Hematopoietic multipotent progenitor cell treated with erythropoietin and hydrocortisone succinate and interleukin-3 and kit ligand, for 17 days (in vitro differentiated cells): ENCODE measurements around the gene MUC5AC.

Experiments used
- DNase-seq: peaks from one replicate; pipeline ENCODE4 v3.0.0-alpha.2; 2015; ENCODE audit warnings: low spot score

The MUC5AC gene

DNA sequence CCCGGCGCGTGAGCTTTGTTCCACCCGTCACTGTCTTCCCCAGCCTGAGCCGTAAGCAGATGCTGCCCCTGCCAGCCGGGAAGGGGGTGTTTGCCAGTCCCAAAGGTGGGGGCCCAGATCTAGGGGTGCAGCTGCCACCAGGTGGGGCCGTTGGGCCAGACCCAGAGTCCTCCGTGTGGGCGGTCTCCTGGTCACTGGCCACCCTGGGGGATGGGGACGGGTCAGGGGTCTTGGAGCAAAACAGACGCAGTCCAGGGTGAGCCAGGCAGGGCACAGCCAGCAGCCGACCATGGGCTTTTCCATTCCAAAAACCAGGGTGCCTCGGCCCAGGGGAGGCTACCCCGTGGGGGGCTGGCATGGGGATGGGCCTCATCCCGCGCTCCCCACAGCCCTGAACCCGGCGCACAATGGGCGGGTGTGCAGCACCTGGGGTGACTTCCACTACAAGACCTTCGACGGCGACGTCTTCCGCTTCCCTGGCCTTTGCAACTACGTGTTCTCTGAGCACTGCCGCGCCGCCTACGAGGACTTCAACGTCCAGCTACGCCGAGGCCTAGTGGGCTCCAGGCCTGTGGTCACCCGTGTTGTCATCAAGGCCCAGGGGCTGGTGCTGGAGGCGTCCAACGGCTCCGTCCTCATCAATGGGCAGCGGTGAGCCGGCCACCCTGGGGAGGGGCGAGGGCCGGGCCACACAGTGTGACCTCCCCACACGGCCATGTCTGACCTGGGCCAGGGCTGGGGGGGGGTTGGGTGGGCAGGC lies 68.7 kb downstream of the MUC5AC start:
- no peak for DNase-seq

DNA sequence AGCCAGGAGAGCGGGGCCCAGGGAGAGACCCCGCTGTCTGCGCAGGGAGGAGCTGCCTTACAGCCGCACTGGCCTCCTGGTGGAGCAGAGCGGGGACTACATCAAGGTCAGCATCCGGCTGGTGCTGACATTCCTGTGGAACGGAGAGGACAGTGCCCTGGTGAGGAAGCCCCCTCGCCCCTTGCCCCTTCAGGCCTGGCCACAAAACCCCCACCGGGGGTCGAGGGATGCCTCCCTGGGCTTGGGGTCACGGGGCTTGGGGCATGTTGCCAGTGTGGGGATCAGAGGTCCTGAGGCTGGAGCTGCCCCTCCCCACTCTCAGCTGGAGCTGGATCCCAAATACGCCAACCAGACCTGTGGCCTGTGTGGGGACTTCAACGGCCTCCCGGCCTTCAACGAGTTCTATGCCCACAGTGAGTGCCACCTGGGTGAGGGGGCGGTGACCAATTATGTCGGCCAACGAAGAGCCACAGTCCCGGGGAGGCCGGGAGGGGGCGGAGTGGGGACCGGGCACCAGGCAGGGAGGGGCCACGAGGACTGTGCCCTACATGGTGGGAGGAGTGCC lies 69.3 kb downstream of the MUC5AC start:
- no peak for DNase-seq

DNA sequence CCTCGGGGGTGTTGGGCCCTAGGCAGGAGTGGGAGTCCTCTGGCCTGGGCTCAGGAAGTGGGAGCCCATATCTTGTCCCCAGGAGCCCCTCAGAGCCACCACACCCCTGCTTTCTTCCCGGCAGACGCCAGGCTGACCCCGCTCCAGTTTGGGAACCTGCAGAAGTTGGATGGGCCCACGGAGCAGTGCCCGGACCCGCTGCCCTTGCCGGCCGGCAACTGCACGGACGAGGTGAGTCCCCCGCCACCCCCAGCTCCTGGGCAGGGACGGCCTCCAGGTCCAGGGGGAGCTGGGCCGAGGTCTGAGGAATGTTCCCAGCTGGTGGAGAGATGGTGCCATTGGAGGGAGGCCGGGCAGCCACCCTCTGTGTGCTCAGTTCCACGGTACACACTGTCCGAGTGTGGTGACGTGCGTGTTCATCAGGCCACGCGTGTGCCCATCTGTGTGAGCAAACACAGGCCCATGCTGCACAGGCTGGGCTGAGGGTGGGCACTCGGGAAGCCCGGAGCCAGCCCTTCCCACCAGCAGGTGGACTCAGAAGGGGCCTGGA lies 69.9 kb downstream of the MUC5AC start:
- no peak for DNase-seq

- no peak for DNase-seq
Observed at GRCh38 chr11:1228101-1228821, 70.5 kb downstream of the MUC5AC start.

GRCh38 chr11:1228921-1229451 lies 71.2 kb downstream of the MUC5AC start:
- no peak for DNase-seq

DNA sequence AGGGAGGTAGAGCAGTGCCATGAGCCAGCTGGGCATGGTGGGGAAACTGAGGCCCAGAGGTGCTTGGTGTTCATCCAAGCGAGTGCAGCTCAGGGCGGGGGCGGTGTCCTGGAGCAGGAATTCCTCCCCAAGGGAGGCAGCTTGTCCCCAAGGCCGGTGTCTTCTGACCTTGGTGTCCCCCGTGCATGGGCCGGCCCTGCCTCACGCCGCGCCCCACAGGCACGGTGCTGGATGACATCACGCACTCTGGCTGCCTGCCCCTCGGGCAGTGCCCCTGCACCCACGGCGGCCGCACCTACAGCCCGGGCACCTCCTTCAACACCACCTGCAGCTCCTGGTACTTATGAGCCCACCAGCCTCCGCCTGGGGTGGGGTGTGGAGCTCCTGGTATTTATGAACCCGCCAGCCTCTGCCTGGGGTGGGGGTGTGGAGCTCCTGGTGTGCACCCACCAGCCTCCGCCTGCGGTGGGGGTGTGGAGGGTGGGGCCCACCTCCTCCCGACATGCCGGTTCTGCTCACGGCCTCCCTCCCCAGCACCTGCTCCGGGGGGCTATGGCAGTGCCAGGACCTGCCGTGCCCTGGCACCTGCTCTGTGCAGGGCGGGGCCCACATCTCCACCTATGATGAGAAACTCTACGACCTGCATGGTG lies 71.8 kb downstream of the MUC5AC start:
- no peak for DNase-seq

DNA sequence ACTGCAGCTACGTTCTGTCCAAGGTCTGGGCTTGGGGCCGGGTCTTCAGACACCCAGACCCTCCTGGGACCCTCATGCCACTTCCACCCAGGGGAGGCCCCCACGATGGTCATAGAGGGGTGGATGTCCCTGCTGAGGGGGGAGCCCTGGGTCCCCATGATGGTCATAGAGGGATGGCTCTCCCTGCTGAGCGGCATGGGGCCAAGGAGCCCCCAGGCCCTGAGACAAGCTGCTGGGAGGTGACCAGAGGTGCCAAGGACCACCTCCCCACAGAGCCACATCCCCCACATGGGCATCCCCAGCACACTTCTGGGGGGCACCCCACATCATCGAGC lies 72.3 kb downstream of the MUC5AC start:
- DNase-seq, result no peak

DNA sequence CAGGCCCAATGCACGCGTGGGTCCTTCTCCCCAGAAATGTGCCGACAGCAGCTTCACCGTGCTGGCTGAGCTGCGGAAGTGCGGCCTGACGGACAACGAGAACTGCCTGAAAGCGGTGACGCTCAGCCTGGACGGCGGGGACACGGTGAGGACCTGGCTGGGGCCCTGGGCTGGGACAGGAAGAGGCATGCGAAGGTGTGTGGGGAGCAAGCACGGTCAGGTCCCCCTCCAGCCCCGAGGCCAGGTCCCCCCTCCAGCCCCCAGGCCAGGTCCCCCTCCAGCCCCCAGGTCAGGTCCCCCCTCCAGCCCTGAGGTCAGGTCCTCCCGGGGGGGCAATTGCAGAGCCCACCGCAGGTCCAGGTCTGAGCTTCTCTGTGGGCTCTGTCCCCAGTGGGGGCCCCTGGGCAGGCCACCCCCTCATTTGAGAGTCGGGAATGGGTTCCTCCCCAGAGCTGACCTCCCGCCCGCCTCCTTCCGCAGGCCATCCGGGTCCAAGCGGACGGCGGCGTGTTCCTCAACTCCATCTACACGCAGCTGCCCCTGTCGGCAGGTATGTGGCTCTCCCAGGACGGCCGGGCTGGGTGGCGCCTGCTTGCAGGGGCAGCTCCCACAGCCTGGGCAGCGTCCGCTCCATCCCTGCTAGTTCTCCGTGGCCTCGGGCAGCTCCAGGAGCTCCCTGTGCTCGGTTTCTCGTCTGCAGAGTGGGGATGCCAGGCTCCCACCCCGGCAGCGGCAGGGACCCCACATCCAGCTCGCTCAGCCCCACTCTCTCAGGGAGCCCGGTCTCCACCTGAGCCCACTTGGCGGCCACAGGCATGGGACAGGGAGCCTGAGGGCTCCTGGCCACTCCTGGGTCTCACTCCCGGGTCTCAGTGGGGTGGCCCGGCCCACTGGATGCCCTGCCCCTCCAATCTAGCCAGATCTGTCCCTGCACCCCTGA lies 73.0 kb downstream of the MUC5AC start:
- DNase-seq, result no peak

DNA sequence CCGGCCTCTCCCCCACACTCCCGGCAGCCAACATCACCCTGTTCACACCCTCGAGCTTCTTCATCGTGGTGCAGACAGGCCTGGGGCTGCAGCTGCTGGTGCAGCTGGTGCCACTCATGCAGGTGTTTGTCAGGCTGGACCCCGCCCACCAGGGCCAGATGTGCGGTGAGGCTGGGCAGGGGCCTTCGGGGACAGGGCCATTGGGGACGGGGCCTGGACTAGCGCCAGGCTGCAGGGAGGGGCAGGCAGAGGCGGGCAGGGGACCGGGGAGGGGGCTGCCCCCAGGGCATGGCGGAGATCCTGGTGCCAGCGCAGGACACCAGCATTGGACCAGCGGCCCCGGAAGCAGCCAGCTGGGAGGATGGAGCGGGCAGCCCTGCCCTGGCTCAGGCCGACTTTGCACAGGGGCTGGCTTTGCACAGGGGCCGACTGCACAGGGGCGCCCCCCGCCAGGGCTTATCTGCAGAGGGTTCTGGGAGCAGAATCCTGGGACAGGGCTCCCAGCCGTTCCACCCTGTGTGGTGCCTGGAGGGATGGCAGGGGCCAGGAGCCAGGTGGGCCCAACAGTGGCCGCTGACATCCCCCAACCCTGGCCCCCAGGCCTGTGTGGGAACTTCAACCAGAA lies 73.8 kb downstream of the MUC5AC start:
- no peak for DNase-seq

- DNase-seq, result no peak
Observed at GRCh38 chr11:1232021-1232882, 74.5 kb downstream of the MUC5AC start.

DNA sequence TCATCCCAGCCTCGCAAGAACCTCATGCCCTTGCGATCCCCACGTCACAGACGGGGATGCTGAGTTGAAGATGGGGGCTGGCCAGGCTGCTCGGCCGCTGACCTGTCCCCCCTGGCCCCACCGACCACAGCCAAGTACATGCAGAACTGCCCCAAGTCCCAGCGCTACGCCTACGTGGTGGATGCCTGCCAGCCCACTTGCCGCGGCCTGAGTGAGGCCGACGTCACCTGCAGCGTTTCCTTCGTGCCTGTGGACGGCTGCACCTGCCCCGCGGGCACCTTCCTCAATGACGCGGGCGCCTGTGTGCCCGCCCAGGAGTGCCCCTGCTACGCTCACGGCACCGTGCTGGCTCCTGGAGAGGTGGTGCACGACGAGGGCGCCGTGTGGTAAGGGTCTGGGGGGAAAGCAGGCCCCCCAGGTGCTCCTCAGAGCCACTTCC lies 75.1 kb downstream of the MUC5AC start:
- DNase-seq, result no peak

- DNase-seq, result no peak
Observed at GRCh38 chr11:1233351-1234053, 75.7 kb downstream of the MUC5AC start.

- DNase-seq, result no peak
Observed at GRCh38 chr11:1234054-1234720, 76.4 kb downstream of the MUC5AC start.

- no peak for DNase-seq
Observed at GRCh38 chr11:1234771-1235305, 77.1 kb downstream of the MUC5AC start.

DNA sequence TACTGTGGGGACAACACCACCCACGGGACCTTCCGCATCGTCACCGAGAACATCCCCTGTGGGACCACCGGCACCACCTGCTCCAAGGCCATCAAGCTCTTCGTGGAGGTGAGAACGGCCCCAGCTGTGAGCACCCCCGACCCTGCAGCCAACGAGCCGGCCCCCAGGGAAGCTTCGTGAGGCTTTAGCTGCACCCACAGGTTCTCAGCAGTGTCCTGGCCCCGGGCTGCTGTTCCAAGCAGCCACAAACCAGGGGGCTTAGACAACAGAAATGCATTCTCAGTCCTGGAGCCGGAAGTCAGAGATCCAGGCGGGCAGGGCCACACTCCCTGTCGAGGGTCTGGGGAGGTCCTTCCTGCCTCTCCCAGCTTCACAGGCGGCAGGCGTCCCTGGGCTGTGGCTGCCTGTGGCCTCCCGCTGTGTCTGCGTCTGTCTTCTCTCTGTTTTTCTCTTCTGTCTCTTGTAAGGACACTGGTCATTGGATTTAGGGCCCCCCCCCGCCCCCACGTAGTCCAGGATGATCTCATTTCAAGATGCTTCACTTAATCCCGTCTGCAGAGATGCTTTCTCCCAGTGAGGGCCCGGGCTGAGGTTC lies 77.7 kb downstream of the MUC5AC start:
- no peak for DNase-seq

GRCh38 chr11:1235901-1236315 lies 78.2 kb downstream of the MUC5AC start:
- no peak for DNase-seq

DNA sequence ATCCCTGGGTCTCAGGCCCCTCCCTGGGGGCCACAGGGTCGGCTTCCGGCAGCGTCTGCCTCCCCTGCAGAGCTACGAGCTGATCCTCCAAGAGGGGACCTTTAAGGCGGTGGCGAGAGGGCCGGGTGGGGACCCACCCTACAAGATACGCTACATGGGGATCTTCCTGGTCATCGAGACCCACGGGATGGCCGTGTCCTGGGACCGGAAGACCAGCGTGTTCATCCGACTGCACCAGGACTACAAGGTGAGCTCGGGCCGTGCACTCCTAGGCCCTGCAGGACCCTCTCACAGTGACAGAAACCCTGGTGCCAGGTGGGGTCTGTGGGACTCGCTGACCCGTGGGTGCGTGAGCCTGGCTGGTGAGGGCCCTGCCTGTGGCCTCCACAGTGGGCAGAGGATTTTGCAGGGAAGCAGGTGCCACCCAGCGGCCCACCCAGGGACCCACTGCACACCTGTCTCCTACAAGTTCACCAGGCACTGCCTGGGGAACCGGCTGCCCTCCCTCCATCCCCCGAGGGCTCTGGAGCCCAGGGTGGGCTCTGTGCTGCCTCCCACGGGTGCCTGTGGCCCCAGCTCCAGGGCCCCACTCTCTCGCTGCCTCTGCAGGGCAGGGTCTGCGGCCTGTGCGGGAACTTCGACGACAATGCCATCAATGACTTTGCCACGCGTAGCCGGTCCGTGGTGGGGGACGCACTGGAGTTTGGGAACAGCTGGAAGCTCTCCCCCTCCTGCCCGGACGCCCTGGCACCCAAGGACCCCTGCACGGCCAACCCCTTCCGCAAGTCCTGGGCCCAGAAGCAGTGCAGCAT lies 78.8 kb downstream of the MUC5AC start:
- no peak for DNase-seq
